Hepatocyte (in vitro differentiated cells): Measurements from ENCODE around the gene SERTAD3. TPM values are rescaled to one million over a fixed set of nuclear protein-coding genes. Genes with fewer than 3 reads are reported as not detected.

Experiments used
- DNase-seq: peaks from one replicate; pipeline ENCODE4 v3.0.0-alpha.2; 2016; ENCODE audit warnings: low spot score
- H2AFZ ChIP-seq: fragments of 200-600 bp; sonication (generic); 2 replicates; pipeline ENCODE4 v1.6.0; 2016; ENCODE audit warnings: antibody characterized with exemption, mild to moderate bottlenecking
- H3K27ac ChIP-seq: fragments of 200-600 bp; sonication (generic); 2 replicates; pipeline ENCODE4 v1.5.1; 2016; ENCODE audit warnings: mild to moderate bottlenecking
- H3K27me3 ChIP-seq: fragments of 200-600 bp; sonication (generic); 2 replicates; pipeline ENCODE4 v1.6.1; 2016
- H3K36me3 ChIP-seq: fragments of 200-600 bp; sonication (generic); replicated peaks from 2 replicates; pipeline ENCODE4 v1.5.1; 2016; ENCODE audit warnings: low read depth; ENCODE audit not compliant: insufficient read depth
- H3K4me1 ChIP-seq: fragments of 200-600 bp; sonication (generic); 2 replicates; pipeline ENCODE4 v1.5.1; 2016; ENCODE audit warnings: mild to moderate bottlenecking, moderate library complexity; ENCODE audit not compliant: insufficient read depth
- H3K4me2 ChIP-seq: fragments of 200-600 bp; sonication (generic); 2 replicates; pipeline ENCODE4 v1.6.0; 2016
- H3K4me3 ChIP-seq: fragments of 200-600 bp; sonication (generic); 2 replicates; pipeline ENCODE4 v1.5.1; 2016; ENCODE audit warnings: mild to moderate bottlenecking
- H3K79me2 ChIP-seq: fragments of 200-600 bp; sonication (generic); 2 replicates; pipeline ENCODE4 v1.6.0; 2017; ENCODE audit warnings: mild to moderate bottlenecking
- H3K9me2 ChIP-seq: fragments of 200-600 bp; sonication (generic); replicated peaks from 2 replicates; pipeline ENCODE4 v1.6.0; 2017; ENCODE audit warnings: mild to moderate bottlenecking; ENCODE audit not compliant: insufficient read depth
- H3K9me3 ChIP-seq: fragments of 200-600 bp; sonication (generic); 2 replicates; pipeline ENCODE4 v1.5.1; 2016; ENCODE audit warnings: low read depth, mild to moderate bottlenecking
- H4K20me1 ChIP-seq: fragments of 200-600 bp; sonication (generic); 2 replicates; pipeline ENCODE4 v1.6.0; 2016; ENCODE audit warnings: mild to moderate bottlenecking; ENCODE audit not compliant: insufficient read depth, poor library complexity, severe bottlenecking
- EZH2 ChIP-seq: fragments of 200-600 bp; sonication (generic); IDR thresholded peaks from 2 replicates; pipeline ENCODE4 v1.6.1; 2016; ENCODE audit warnings: antibody characterized with exemption, mild to moderate bottlenecking, borderline replicate concordance
- EZH2phosphoT487 ChIP-seq: fragments of 200-600 bp; sonication (generic); IDR thresholded peaks from one replicate; pipeline ENCODE4 v1.6.1; 2018; ENCODE audit warnings: antibody characterized with exemption, mild to moderate bottlenecking, low read depth, moderate library complexity; ENCODE audit not compliant: unreplicated experiment, severe bottlenecking
- WGBS: methylation state at CpG from one replicate; pipeline ENCODE4 v1.1.6; 2016; ENCODE audit warnings: low lambda C conversion rate; ENCODE audit errors: missing lambda C conversion rate; 5-methylcytosine and 5-hydroxymethylcytosine counted together
- polyA plus RNA-seq: library from polyadenylated mRNA; unstranded; fragments of >200 nt; fragmentation: Nextera tagmentation; extraction: Ambion mirVana; gene quantifications from 2 replicates; pipeline ENCODE4 v1.2.1, GENCODE V29; 2016
- total RNA-seq: library from RNA; depleted of rRNA; stranded (reverse); fragments of >200 nt; gene quantifications from 2 replicates; pipeline ENCODE4 v1.2.3, GENCODE V29; 2014
- TF ChIP-seq, protein P1 (sequence below): fragments of 200-600 bp; sonication (generic); IDR thresholded peaks from 2 replicates; pipeline ENCODE4 v1.5.1; 2016; ENCODE audit warnings: antibody characterized with exemption, mild to moderate bottlenecking; ENCODE audit not compliant: poor library complexity

SERTAD3 gene
- total and polyA plus RNA-seq, 2 experiments from 2014 or later: 36.4 to 64.0 TPM

DNA sequence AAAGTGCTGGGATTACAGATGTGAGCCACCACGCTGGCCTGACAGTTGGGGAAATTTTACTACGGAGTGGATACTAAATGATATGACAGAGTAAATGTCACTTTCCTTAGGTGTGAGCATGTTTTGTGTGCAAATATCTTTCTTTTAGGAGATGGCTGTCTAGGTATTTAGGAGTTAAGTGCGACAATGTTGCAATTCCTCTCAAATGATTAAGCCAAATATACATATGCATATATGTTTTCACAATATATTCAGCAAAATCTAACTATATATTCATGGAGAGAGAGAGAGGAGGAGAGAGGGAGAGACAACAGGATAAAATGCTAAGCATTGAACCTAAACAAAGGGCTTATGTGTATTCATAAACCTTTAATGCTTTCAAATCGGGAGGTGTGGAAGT is 5.4 kb upstream of the SERTAD3 start:
- H3K36me3 ChIP-seq: no peaks in the 10 kb centered on the region
- WGBS: 92% methylated on average over 4 of the region's 4 CpGs
- DNase-seq: no peak
- no peak overlapping the region for H3K4me2 ChIP-seq
- no peak overlapping the region for H3K27ac ChIP-seq
- H4K20me1 ChIP-seq: no peaks in the 10 kb centered on the region
- peaks cover 9% of the 10 kb centered on the region for H3K4me1 ChIP-seq
- H3K27me3 ChIP-seq: no peaks in the 10 kb centered on the region
- no peaks in the 10 kb centered on the region for H3K9me3 ChIP-seq
- H2AFZ ChIP-seq: no peak overlapping the region
- H3K9me2 ChIP-seq: no peaks in the 10 kb centered on the region
- H3K79me2 ChIP-seq: no peaks in the 10 kb centered on the region
- H3K4me3 ChIP-seq: no peak overlapping the region
- TF ChIP-seq EZH2 (no peak), EZH2phosphoT487 (no peak)
- TF ChIP-seq, protein P1, sequence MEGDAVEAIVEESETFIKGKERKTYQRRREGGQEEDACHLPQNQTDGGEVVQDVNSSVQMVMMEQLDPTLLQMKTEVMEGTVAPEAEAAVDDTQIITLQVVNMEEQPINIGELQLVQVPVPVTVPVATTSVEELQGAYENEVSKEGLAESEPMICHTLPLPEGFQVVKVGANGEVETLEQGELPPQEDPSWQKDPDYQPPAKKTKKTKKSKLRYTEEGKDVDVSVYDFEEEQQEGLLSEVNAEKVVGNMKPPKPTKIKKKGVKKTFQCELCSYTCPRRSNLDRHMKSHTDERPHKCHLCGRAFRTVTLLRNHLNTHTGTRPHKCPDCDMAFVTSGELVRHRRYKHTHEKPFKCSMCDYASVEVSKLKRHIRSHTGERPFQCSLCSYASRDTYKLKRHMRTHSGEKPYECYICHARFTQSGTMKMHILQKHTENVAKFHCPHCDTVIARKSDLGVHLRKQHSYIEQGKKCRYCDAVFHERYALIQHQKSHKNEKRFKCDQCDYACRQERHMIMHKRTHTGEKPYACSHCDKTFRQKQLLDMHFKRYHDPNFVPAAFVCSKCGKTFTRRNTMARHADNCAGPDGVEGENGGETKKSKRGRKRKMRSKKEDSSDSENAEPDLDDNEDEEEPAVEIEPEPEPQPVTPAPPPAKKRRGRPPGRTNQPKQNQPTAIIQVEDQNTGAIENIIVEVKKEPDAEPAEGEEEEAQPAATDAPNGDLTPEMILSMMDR: no peak

DNA sequence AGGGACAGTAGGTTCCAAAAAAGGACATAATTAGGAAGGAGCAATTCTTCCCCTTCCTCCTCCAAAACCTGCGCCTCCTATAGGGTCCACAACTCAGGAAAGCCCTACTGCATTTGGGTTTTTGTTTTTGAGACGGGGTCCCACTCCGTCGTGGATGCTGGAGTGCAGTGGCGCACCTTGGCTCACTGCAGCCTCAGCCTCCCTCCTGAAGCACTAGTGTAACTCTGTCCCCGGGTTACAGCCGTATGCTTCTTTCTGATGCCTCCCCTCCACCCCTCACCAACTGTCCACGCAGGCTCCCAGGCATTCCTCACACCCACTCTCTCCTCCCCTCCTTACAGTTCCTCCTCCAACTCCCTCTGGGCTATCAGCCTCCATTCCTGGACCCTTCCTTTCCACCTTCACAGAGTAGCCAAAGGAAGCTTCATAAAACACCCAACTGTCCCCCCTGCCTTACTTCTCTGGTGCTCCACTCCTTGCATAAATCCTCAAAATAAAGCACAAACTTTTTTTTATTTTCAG is 2.2 kb upstream of the SERTAD3 start:
- no peaks in the 10 kb centered on the region for H3K36me3 ChIP-seq
- H3K9me2 ChIP-seq: no peaks in the 10 kb centered on the region
- peaks cover 15% of the 10 kb centered on the region for H4K20me1 ChIP-seq
- no peak overlapping the region for H2AFZ ChIP-seq
- H3K4me3 ChIP-seq: no peak overlapping the region
- H3K4me2 ChIP-seq: no peak overlapping the region
- H3K27ac ChIP-seq: peak overlapping the region; percentile 98
- 83% methylated on average over 8 of the region's 8 CpGs for WGBS
- no peak for DNase-seq
- H3K9me3 ChIP-seq: no peaks in the 10 kb centered on the region
- H3K27me3 ChIP-seq: no peaks in the 10 kb centered on the region
- TF ChIP-seq, protein P1: no peak
- TF ChIP-seq EZH2 (no peak), EZH2phosphoT487 (no peak)
- H3K79me2 ChIP-seq: peaks cover 21% of the 10 kb centered on the region
- H3K4me1 ChIP-seq: peaks cover 21% of the 10 kb centered on the region

DNA sequence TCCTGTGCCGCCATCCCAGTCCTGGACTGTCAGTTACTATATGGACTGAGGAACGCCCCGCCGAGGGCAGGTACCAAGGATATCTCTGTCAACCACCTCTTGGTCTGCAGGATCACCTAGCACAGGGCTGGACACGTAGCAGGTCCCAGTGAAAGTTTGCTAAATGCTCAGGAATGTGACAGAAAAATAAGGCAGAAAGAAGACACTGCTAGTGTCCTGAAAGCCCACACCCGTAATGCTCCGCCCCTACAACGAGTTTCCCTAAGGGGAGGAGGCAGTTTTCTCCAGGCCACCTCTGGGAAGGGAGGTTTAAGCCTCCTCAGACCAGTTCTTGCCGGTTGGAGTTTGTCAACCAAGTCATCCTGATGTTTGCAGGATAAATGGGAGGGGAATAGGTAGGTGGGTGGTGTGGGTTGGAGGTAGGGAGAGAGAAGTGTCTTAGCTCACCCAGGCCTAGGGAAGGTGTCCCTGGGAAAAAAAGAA is 1.7 kb upstream of the SERTAD3 start:
- no peak for TF ChIP-seq EZH2phosphoT487
- TF ChIP-seq EZH2: no peak
- H3K4me1 ChIP-seq: peaks cover 26% of the 10 kb centered on the region
- H3K36me3 ChIP-seq: no peaks in the 10 kb centered on the region
- 60% methylated on average over 9 of the region's 9 CpGs for WGBS
- H3K4me3 ChIP-seq: no peak overlapping the region
- H3K9me2 ChIP-seq: no peaks in the 10 kb centered on the region
- no peak overlapping the region for H2AFZ ChIP-seq
- no peaks in the 10 kb centered on the region for H3K9me3 ChIP-seq
- peaks cover 26% of the 10 kb centered on the region for H3K79me2 ChIP-seq
- peak overlapping the region; percentile 98 for H3K27ac ChIP-seq
- DNase-seq: peak; percentile 87
- peak overlapping the region; percentile 79 for H3K4me2 ChIP-seq
- no peaks in the 10 kb centered on the region for H3K27me3 ChIP-seq
- peaks cover 20% of the 10 kb centered on the region for H4K20me1 ChIP-seq

DNA sequence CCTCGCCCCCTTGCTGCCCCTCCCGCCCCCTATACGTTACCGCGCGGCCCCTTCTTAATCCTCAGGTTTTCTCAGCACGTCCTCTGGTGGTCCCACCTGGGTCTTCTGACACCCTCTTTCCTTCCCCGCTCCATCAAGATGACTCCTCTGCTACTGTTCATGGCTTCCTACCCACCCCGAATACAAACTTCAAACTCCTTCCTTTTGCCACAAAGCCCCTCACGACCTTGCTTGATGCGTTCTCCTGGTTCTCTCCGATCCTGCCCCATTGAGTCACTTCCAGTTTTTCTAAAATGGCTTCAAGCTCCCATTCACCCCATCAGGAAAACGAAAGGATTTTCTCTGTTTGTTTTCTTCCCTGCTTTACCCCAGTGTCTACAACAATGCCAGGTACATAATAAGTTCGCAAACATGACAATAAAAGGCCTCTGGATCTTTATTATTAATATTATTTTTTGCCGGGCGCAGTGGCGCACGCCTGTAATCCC is 734 bp upstream of the SERTAD3 start:
- TF ChIP-seq EZH2 (no peak), EZH2phosphoT487 (no peak)
- TF ChIP-seq, protein P1: peak; percentile 51
- H3K4me3 ChIP-seq: peak overlapping the region; percentile 7
- peak overlapping the region; percentile 98 for H3K27ac ChIP-seq
- H3K36me3 ChIP-seq: no peaks in the 10 kb centered on the region
- no peaks in the 10 kb centered on the region for H3K27me3 ChIP-seq
- peaks cover 27% of the 10 kb centered on the region for H3K4me1 ChIP-seq
- no peaks in the 10 kb centered on the region for H3K9me3 ChIP-seq
- 28% methylated on average over 13 of the region's 18 CpGs for WGBS
- H3K4me2 ChIP-seq: peak overlapping the region; percentile 79
- peaks cover 28% of the 10 kb centered on the region for H4K20me1 ChIP-seq
- peak overlapping the region; percentile 57 for H2AFZ ChIP-seq
- H3K79me2 ChIP-seq: peaks cover 35% of the 10 kb centered on the region
- no peaks in the 10 kb centered on the region for H3K9me2 ChIP-seq
- no peak for DNase-seq
